Activated naive CD8-positive, alpha-beta T cell treated with anti-CD3 and anti-CD28 coated beads, Interleukin-2, amount 50 U/mL, for 24 hours (primary cell): ENCODE results near the gene SAP130.
A peak's percentile ranks its signal among the peaks of the same experiment; 100 is the strongest.

ENCODE experiments used
- ATAC-seq: fragments of 150-1000 bp; cut with Tn5 transposase; one replicate; pipeline ENCODE4 v1.10.0; 2021
- DNase-seq: peaks from one replicate; pipeline ENCODE4 v3.0.0; 2021
- H3K27ac Mint-ChIP-seq: one replicate; pipeline ENCODE4 v1.8.0; 2021; ENCODE audit warnings: mild to moderate bottlenecking, mixed read lengths
- H3K27me3 Mint-ChIP-seq: one replicate; pipeline ENCODE4 v1.8.0; 2021; ENCODE audit warnings: mixed read lengths
- H3K36me3 Mint-ChIP-seq: one replicate; pipeline ENCODE4 v1.8.0; 2021; ENCODE audit warnings: low read depth, mixed read lengths
- H3K4me1 Mint-ChIP-seq: one replicate; pipeline ENCODE4 v1.8.0; 2021; ENCODE audit warnings: mixed read lengths
- H3K4me3 Mint-ChIP-seq: one replicate; pipeline ENCODE4 v1.8.0; 2021; ENCODE audit warnings: mild to moderate bottlenecking, moderate library complexity, mixed read lengths
- H3K9me3 Mint-ChIP-seq: one replicate; pipeline ENCODE4 v1.8.0; 2021; ENCODE audit warnings: mixed read lengths

Gene SAP130

DNA sequence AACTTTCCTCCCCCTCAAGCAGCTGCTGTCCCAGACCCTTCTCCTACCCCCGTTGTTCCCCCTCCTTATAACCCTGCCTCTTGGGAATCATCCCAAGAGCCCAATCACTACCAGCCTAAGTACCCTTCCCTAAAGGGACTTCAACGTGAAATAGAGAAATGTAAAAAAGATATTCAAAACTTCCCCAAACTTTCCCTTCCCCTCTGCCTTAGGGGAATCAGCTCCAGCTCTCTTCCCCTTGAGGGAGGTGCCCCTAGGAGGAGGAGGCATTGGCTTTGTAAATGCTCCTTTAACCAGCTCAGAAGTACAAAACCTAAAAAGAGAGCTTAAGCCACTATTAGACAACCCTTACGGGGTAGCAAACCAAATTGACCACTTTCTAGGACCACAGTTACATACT is 10.6 kb upstream of the SAP130 start:
- Mint-ChIP-seq H3K27ac (no peak overlapping the region), H3K4me1 (no peaks in the 10 kb centered on the region), H3K4me3 (no peak overlapping the region), H3K36me3 (no peaks in the 10 kb centered on the region), H3K27me3 (peaks cover 8% of the 10 kb centered on the region), H3K9me3 (peaks cover 30% of the 10 kb centered on the region)
- ATAC-seq: no peak
- DNase-seq: no peak

DNA sequence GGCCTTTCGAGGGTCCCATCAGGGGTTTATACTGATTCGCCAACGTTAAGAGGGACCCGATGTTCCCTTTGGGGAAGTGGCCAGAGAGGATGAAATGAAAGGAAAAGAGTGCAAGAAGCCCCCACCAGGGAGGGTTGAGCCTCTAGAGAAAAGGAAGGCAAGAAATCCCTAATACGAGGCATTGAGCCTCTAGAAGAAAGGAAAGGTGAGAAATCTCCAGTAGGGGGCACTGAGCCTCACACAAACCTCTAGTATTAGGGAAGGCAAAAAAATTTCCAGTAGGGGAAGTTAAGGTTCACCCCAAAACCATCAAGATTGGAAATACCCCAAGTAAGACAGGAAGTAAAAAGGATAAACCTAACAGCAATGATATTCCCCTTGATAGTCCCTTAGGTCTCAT is 9.8 kb upstream of the SAP130 start:
- peaks cover 8% of the 10 kb centered on the region for H3K27me3 Mint-ChIP-seq
- DNase-seq (no peak), ATAC-seq (no peak)
- no peaks in the 10 kb centered on the region for H3K4me1 Mint-ChIP-seq
- H3K4me3 Mint-ChIP-seq: no peak overlapping the region
- H3K9me3 Mint-ChIP-seq: peaks cover 23% of the 10 kb centered on the region
- H3K36me3 Mint-ChIP-seq: no peaks in the 10 kb centered on the region
- H3K27ac Mint-ChIP-seq: no peak overlapping the region

DNA sequence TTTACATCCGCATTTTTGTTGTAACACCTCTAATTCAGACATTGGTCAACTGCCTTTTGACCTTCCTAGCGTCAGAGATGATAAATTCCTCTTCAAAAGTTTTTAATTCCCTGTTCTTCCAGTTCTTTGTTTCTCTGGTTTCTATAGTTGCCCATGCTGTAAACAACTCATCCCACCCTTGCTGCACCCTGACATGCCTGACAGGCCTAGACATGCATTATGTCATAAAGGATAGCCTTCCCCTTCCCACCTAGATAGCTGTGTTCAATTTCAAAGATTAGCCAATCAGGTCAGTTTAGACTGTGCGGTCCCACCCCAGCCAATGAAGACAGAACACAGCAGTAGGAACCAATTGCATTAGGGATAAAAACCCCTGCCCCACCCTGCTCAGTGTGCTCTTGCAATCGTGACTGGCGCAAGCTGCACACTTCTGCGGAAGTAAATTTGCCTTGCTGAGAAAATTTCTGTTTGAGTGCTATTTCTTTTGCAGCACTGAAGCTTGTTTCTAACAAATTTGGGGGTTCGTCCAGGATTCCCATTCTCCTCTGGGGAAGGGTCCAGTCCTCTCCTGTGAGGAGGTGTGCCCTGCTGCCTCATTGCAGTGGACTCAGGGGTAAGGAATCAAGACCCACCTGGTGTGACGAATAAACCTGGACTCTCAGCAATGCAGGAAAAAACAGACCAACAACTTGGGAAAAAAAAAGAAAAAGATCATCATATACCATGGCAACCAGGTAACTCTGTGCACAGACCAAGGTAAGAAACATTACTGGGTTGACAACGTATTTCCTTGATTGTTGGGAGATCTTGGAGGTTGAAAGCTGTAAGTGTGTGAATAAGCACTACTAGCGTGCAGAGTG is 9.1 kb upstream of the SAP130 start:
- peaks cover 18% of the 10 kb centered on the region for H3K9me3 Mint-ChIP-seq
- H3K36me3 Mint-ChIP-seq: no peaks in the 10 kb centered on the region
- H3K4me3 Mint-ChIP-seq: no peak overlapping the region
- H3K27ac Mint-ChIP-seq: no peak overlapping the region
- ATAC-seq (no peak), DNase-seq (no peak)
- no peaks in the 10 kb centered on the region for H3K4me1 Mint-ChIP-seq
- peaks cover 8% of the 10 kb centered on the region for H3K27me3 Mint-ChIP-seq

GRCh38 chr2:128032092-128032491 is 4.2 kb upstream of the SAP130 start:
- Mint-ChIP-seq H3K9me3 (peaks cover 9% of the 10 kb centered on the region), H3K27me3 (no peaks in the 10 kb centered on the region), H3K36me3 (no peaks in the 10 kb centered on the region), H3K4me1 (peaks cover 8% of the 10 kb centered on the region), H3K27ac (no peak overlapping the region), H3K4me3 (no peak overlapping the region)
- no peak for ATAC-seq
- no peak for DNase-seq

- H3K4me1 Mint-ChIP-seq: peaks cover 16% of the 10 kb centered on the region
Measured at GRCh38 chr2:128028668-128029054, 802 bp upstream of the SAP130 start.

DNA sequence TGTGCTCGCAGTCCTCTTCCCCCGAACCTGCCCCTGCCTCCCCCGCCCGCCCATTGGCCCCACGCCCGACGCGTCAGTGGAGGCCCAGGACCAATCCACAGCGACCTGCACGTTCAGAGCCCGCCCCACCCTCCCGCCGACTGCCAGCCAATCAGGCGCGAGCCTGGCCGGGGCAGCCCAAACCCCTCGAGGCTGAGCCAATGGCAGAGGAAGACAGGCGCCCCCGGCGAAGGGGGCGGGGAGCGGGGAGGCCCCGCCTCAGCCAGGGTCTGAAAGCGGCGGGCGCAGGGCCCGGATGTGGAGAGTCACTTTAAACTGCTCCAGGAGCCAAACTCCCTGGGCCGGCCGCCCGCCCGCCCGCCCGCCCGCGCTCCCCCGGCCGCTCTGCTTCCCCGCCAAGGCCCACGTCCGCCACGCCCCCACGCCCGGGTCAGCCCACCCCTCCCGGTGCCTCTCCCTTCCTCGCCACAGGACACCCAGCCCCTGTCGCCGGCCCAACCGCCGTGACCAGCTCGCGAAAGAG is 520 bp downstream of the SAP130 start:
- DNase-seq (peak; percentile 97), ATAC-seq (peak; percentile 94)
- Mint-ChIP-seq H3K36me3 (no peaks in the 10 kb centered on the region), H3K4me1 (peaks cover 16% of the 10 kb centered on the region), H3K4me3 (peak overlapping the region; percentile 88), H3K27me3 (no peaks in the 10 kb centered on the region), H3K9me3 (no peaks in the 10 kb centered on the region), H3K27ac (peak overlapping the region; percentile 82)

More at GRCh38 chr2:128028668-128029054, 802 bp upstream of the SAP130 start:
- H3K9me3 Mint-ChIP-seq: no peaks in the 10 kb centered on the region
- ATAC-seq: no peak
- no peaks in the 10 kb centered on the region for H3K27me3 Mint-ChIP-seq
- H3K36me3 Mint-ChIP-seq: no peaks in the 10 kb centered on the region
- peak overlapping the region; percentile 8 for H3K27ac Mint-ChIP-seq
- H3K4me3 Mint-ChIP-seq: peak overlapping the region; percentile 70
- DNase-seq: no peak

GRCh38 chr2:128026448-128027277 is 1.2 kb downstream of the SAP130 start:
- no peak for DNase-seq
- Mint-ChIP-seq H3K9me3 (no peaks in the 10 kb centered on the region), H3K27ac (peak overlapping the region; percentile 74), H3K4me3 (peak overlapping the region; percentile 88), H3K36me3 (no peaks in the 10 kb centered on the region), H3K27me3 (no peaks in the 10 kb centered on the region), H3K4me1 (peaks cover 16% of the 10 kb centered on the region)
- no peak for ATAC-seq

DNA sequence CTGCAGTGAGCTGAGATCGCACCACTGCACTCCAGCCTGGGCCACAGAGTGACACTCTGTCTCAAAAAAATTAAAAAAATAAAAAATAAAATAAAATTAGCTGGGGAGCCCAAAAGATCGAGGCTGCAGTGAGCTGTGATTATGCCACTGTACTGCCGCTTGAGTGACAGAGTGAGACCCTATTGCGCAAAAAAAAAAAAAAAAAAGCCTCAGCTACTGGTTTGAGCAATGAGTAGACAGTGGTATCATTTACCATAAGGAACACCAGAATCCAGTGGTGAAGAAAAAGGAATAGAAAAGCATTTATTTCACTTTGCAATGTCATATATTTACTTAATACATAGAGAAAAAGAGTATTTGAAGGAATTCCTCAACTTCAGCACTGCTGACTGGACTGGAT is 3.0 kb downstream of the SAP130 start:
- Mint-ChIP-seq H3K4me1 (peaks cover 16% of the 10 kb centered on the region), H3K27ac (no peak overlapping the region), H3K9me3 (no peaks in the 10 kb centered on the region), H3K27me3 (no peaks in the 10 kb centered on the region), H3K36me3 (no peaks in the 10 kb centered on the region), H3K4me3 (no peak overlapping the region)
- ATAC-seq (no peak), DNase-seq (no peak)

GRCh38 chr2:128017561-128017960 is 10.3 kb downstream of the SAP130 start:
- Mint-ChIP-seq H3K27ac (no peak overlapping the region), H3K4me3 (no peak overlapping the region), H3K36me3 (peaks cover 29% of the 10 kb centered on the region), H3K9me3 (no peaks in the 10 kb centered on the region), H3K27me3 (no peaks in the 10 kb centered on the region), H3K4me1 (no peaks in the 10 kb centered on the region)
- DNase-seq (no peak), ATAC-seq (no peak)

DNA sequence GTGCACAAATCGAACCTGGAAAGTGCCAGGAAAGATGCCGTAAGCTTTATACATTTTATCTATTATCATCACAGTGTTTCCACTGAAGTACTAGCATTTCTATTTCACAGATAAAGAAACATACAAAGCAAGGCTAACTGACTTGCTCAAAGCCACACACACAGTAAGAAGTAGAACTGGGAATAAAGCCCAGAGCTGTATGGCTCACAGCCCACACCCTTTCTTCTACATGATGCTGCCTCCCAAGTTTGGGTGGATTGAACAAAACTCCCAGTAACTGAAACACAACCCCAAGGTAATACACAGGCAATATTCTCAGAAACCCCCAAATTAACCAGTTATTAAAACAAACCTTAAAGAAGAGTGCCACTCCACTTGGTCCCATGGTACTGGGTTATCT is 11.2 kb downstream of the SAP130 start:
- DNase-seq (no peak), ATAC-seq (no peak)
- Mint-ChIP-seq H3K27ac (no peak overlapping the region), H3K9me3 (no peaks in the 10 kb centered on the region), H3K4me1 (no peaks in the 10 kb centered on the region), H3K36me3 (peaks cover 30% of the 10 kb centered on the region), H3K4me3 (no peak overlapping the region), H3K27me3 (no peaks in the 10 kb centered on the region)

GRCh38 chr2:128012698-128013097 is 15.2 kb downstream of the SAP130 start:
- no peak overlapping the region for H3K4me3 Mint-ChIP-seq
- no peak overlapping the region for H3K27ac Mint-ChIP-seq
- no peaks in the 10 kb centered on the region for H3K9me3 Mint-ChIP-seq
- no peak for ATAC-seq
- H3K27me3 Mint-ChIP-seq: no peaks in the 10 kb centered on the region
- H3K4me1 Mint-ChIP-seq: no peaks in the 10 kb centered on the region
- DNase-seq: no peak
- H3K36me3 Mint-ChIP-seq: peaks cover 53% of the 10 kb centered on the region

DNA sequence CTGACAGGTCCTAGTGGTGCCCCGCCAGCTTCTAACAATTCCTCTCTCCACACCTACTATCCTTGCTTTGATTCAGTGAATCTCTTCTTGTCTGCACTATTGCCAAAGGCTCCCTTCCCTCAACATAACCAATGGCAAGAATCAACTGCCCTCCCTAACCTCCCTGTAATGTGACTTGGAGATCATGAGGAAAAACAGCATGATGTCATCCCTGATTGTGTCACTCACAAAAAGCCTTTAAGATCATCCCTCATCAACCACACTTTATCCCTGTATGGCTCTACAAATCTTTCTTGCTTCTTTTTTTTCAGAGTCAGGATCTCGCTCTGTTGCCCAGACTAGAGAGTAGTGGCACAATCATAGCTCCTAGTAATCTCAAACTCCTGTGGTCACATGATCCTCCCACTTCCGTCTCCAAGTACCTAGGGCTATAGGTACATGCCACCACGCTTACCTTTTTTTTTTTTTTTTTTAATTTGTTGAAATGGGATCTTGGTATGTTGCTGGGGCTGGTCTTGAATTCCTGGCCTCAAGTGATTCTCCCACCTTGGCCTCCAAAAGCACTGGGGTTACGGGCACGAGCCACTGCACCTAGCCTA is 19.7 kb downstream of the SAP130 start:
- Mint-ChIP-seq H3K36me3 (peaks cover 48% of the 10 kb centered on the region), H3K9me3 (no peaks in the 10 kb centered on the region), H3K27me3 (no peaks in the 10 kb centered on the region), H3K27ac (no peak overlapping the region), H3K4me1 (no peaks in the 10 kb centered on the region), H3K4me3 (no peak overlapping the region)
- ATAC-seq: no peak
- DNase-seq: no peak

DNA sequence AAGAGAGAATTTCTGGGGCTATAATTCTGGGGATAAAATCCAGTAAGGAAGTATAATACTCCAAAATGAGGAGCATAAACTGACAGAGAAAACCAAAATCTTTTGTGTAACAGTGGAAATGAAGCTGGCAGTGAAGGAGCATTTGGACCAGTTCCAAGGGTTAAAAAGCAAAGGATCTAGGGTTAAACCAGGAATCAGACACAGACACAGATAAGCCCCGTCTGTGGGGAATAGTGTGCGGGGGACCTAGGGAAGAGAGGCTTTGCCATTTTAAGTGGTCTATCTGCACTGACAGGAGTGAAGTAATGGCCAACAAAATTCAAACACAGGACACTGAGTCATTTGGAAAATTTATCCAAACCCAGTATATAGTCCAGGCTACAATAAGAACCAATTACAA is 23.4 kb downstream of the SAP130 start:
- H3K36me3 Mint-ChIP-seq: peaks cover 44% of the 10 kb centered on the region
- H3K9me3 Mint-ChIP-seq: no peaks in the 10 kb centered on the region
- DNase-seq (no peak), ATAC-seq (no peak)
- no peaks in the 10 kb centered on the region for H3K27me3 Mint-ChIP-seq
- H3K4me1 Mint-ChIP-seq: no peaks in the 10 kb centered on the region
- H3K4me3 Mint-ChIP-seq: no peak overlapping the region
- no peak overlapping the region for H3K27ac Mint-ChIP-seq

GRCh38 chr2:128003463-128003862 is 24.4 kb downstream of the SAP130 start:
- Mint-ChIP-seq H3K4me3 (no peak overlapping the region), H3K9me3 (no peaks in the 10 kb centered on the region), H3K4me1 (no peaks in the 10 kb centered on the region), H3K36me3 (peaks cover 41% of the 10 kb centered on the region), H3K27me3 (no peaks in the 10 kb centered on the region), H3K27ac (no peak overlapping the region)
- no peak for DNase-seq
- no peak for ATAC-seq
